PFSK-1 (cell line): ENCODE results near the gene ADIPOQ.

ENCODE experiments used
- POLR2AphosphoS5 ChIP-seq: IDR thresholded peaks from 2 replicates; pipeline ENCODE4 v1.6.1; 2012; ENCODE audit warnings: low read depth, mild to moderate bottlenecking, control low read depth, low read length, moderate library complexity
- SIN3A ChIP-seq: IDR thresholded peaks from 2 replicates; pipeline ENCODE4 v1.6.1; 2012; ENCODE audit warnings: mild to moderate bottlenecking, low read length, moderate library complexity, borderline replicate concordance; ENCODE audit not compliant: insufficient read depth
- TAF1 ChIP-seq: IDR thresholded peaks from 2 replicates; pipeline ENCODE4 v1.6.1; 2012; ENCODE audit warnings: low read length, control low read depth, borderline replicate concordance; ENCODE audit not compliant: insufficient read depth

DNA sequence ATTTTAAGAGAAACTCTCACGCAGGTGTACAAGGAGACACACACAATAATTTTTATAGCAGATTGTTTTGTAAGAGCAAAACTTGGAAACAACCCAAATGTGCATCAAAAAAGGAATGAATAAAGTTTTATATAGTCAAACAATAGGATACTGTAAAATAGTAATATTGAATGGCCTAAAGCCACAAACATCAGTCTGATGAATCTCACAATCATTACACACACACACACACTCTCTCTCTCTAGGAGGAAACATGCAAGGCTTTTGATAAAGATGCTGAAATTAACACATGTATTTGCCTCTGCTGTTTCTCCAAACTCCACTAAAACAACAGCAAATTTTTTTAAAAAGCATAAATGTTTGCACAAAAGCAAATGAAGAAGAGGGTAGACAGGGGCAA, 37.3 kb downstream of the ADIPOQ start:
- no peak for TF ChIP-seq POLR2AphosphoS5
- TF ChIP-seq SIN3A: no peak
- no peak for TF ChIP-seq TAF1
